ENCODE measurements around the gene HMGN4.
"Not testable (repeated sequence)": the region's sequence is repeated elsewhere in the genome, so short reads cannot be mapped to it uniquely, and the experiment has no call there.

HMGN4 gene

DNA sequence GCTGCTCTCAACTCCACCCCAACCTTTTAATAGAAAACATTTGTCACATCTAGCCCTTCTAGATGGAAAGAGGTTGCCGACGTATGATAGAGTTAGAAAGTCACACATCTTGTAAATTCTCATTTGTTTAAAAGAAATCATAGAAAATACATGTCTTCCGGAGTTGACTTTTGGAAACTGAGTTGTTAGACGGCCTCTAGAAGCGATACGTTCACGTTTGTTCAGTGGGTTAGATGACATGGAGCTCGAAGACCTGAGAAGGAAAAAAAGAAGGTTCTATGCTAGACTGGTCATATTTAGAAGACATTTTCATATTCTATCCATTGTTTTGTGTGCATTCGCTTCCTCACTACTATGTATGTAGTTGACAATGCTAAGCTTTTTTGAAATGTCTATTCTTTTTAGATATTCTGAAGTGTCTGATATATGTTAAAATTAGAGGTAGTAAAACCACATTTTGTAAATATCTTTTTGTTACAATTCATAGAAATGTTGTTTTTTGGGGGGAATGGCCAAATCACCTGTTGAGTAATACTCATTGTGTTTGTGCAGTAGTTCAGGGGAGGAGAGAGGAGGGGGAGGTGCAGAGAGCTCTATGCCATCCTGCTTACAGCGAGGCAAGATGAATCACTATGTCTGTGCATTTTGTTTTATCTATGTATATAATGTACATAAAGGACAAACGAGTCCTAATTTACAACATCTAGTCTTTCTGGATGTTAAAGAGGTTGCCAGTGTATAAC, 15.5 kb upstream of the HMGN4 start:
- DNase-seq = not testable (repeated sequence)

DNA sequence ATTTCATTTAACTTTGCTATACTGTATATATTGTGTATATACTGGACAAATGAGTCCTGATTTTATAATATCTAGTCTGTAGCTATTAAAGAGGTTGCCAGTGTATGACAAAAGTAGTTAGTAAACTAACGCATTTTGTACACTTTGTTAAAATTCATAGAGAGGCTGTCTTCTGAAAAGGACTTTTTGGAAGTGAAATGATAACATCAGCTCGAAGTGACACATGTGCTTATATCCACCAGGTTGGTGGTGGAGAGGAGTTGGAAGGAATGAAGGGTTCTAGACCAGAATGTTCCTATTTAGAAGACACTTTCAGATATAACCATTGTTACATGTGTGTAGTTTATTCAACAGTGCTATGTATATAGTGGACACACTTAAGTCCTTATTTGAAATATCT, 13.9 kb upstream of the HMGN4 start:
- not testable (repeated sequence) for DNase-seq

DNA sequence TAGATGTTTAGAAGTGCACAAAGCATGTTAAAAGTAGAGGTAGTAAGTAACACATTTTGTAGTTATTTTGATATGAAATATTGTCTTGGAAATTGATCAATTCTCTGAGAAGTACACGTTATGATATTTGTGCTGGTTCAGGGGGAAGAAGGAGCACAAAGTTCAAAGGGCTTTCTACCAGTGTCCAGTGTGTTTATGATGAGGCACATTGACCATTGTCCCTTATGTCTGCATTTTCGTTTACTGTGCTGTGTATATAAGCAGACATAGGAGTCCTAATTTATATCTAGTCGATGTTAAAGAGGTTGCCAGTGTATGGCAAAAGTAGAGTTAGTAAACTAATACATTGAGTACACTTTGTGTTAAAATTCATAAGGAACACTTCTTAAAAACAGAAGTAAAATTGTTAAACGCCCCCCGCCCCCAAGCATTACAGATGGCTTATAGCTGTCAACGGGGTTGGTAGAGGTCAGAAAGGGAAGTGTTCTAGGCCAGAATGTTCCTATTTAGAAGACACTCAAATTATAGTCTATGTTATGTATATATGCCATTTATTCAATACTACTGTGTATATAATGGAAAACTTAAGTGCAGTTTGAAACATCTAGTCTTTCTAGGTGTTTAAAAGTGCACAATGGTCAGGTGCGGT, 13.3 kb upstream of the HMGN4 start:
- no peak for DNase-seq

DNA sequence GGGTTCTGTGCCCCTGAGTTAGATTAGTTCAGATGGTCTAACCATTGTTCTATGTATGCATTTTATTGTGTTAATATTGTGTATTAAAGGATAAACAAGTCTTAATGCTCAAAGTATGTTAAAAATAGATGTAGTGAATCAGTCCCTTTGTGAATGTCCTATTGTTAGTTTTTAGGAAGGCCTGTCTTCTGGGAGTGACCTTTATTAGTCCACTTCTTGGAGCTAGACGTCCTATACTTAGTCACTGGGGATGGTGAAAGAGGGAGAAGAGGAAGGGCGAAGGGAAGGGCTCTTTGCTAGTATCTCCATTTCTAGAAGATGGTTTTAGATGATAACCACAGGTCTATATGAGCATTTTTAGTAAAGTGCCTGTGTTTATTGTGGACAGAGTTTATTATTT, 12.3 kb upstream of the HMGN4 start:
- no peak for DNase-seq

DNA sequence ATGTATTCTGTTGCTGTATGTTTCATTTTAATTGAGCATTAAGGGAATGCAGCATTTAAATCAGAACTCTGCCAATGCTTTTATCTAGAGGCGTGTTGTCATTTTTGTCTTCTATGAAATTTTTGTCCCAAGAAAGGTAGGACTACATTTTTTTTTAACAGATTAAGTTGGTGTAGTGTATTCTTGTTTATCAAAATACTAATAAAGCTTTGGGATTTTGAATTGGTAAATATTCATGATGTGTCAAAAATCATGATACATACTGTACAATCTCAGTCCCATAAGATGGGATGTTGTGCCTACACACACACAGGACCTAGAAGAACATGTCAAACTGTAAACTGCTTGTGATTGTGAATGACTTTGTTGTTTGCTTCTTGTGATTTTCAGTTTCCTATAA, 11.2 kb upstream of the HMGN4 start:
- DNase-seq = no peak

DNA sequence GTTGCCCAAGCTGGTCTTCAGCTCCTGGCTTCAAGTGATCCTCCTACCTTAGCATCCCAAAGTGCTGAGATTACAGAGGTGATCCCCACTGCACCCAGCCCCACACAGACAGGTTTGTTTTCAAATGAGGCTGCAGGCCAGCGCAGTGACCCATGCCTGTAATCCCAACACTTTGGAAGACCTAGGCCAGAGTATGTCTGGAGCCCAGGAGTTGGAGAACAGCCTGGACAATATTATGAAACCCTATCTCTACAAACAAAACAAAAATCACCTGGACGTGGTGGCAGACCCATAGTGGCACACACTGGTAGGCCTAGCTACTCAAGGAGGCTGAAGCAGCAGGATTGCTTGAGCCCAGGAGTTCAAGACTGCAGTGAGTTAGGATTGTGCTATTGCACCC, 8.0 kb upstream of the HMGN4 start:
- no peak for DNase-seq

DNA sequence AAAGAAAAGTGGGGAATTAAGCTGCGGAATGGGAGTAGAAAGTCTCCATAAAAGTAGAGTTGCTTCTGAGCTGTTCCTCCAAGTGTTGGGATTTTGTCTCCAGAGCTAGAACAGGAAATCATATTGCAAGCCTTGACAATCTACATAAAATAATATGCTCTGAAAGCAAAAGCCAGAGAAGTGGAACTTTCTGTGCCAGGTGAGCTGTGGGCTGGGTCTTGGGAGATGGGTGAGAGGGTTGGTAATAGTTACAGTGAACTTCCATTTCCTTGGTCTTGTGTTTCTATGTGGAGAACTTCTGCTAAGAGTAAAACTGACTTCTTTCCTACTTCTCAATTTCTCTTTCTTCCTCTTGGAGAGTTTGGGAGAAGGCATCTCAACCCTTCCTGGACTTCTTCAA, 6.3 kb upstream of the HMGN4 start:
- DNase-seq = no peak

DNA sequence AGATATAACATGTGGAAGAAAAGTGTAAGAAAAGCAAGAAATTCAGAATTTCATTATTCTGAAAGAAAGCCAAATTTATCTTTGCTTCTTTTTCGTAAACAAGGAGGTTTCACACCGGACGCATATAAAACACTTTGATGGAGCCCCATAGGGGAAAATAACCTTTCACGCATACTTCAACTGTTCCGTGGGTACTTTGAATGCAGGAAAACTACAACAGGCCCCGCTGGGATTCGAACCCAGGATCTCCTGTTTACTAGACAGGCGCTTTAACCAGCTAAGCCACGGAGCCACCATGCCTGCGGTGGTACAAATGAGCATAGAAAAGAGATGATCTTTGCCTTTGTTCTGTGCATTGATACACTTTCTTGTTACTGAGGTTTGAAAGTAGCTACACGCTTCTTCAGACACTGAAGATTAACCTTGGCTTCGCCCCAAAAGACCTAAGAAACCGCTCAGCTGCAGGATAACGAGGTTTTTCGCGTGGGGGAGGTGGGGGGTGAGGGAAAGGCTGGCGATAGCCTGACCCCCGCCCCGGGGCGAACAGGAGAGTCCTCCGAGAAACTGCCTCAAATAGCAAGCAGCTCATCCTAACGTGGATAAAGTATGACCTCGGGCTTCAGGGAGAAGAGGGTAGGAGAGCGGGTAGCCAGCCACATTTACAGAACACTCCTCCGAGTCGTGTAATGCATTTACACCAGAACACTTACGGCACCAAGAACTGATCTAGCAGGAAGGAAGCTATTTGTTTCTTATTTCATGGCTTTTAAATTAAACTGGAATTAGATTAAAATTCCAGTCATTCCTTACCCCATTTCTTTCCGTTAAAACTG, 5.3 kb upstream of the HMGN4 start:
- peak; percentile 80 to 89 for DNase-seq

DNA sequence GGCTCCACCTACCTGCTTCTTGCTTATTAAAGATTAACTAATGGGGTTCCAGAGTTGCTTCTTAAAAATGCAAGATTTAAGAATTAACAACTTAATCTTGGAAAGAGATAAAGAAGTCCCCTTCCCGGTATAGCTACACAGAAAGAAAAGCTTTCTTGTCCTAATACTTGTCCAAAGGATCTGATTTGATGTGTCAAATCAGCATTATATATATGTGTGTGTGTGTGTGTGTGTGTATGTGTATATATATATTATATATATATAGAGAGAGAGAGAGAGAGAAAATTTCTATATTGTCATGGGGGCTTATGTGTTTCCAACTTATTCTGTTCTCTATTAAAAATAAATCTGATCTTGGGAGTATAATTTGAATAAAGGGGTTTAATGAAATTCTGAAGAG, 4.6 kb upstream of the HMGN4 start:
- no peak for DNase-seq

DNA sequence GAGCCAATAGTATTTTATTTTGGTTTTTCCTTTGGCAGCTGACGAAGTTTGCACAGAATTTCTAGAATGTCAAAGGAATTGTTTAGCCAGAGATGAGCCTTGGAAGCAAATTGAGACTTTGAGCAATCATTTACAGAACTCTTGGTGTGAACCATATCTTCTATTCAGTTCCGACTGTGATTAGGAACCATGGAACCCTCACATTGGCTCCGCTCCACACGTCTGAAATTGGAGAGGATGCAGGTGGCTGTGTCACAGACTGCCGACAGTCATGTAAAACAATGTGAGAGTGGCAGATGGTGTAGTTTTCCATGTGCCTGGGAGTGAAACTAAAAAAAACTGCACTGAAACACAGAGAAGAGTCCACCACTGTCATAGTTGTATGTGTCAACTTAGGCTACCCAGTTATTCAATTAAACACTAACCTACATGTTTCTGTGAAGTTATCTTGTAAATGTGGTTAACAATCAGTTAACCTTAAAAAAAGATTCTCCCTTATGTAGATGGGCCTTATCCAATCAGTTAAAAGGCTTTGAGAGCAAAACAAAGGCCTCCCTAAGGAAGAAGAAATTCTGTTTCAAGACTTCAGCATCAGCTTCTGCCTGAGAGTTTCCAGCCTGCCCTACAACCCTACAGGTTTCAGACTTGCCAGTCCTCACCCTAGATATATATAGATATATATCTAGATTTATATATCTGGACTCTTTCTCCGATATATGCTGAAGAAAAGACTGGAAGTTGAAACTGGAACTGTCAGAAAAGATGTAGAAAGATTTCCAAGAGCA, 3.3 kb upstream of the HMGN4 start:
- no peak for DNase-seq

DNA sequence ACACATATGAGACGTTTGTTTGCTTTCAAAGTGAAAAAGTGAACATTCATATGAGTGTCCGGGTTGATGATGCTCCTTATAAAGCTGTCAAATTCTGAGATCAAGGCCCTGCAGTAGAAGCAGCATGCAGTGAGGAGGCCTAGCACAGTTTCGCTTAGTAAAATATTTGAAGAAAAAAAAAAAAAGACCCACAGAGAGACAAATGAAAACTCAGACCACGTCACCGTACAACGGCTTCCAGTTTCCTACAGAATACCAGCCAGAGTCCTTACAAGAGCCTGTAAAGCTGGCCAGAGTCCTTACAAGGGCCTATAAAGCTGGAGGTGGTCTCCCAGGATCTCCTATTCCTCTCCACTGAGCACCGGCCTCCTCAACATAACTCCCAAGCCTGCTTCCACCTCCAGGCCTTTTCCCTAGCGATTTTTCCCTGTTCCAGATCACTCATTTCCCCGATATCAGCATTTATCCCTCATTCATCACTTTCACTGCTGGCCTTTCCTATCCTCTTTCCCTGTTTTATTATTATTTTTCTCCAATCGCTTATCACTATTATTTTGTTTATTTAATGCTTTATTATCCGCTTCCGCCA, 1.5 kb upstream of the HMGN4 start:
- peak in 1 of 2 donors; percentile 25 for DNase-seq

DNA sequence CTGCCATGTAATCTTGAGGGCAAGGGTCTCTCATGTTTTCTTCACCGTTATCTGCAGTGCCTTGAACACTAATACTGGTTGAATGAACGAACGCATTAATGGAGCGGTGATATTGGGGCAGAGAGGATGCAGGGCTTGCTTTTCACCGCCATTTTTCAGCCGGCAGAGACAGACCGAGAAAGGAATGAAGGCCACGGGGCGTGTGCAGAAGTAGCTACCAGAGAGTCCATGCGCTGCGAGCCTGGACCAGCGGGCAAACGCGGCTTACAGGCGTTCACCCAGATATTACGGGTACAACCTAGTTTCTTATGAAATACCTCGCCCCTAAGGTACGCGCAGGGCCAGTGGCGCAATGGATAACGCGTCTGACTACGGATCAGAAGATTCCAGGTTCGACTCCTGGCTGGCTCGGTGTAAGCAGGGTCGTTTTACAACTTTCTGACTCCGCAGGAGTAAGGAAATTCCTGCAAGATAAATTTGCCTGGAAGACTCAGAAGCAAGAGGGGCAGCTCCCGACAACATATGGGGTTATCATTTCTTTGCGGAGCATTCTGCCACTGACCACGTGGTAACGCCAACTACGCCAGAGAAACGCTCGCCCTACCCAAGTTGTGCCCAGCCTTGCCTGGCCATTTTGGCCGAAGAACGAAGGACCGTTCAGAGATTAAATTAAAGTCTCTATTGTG, 863 bp upstream of the HMGN4 start:
- peak; percentile 82 to 87 for DNase-seq

DNA sequence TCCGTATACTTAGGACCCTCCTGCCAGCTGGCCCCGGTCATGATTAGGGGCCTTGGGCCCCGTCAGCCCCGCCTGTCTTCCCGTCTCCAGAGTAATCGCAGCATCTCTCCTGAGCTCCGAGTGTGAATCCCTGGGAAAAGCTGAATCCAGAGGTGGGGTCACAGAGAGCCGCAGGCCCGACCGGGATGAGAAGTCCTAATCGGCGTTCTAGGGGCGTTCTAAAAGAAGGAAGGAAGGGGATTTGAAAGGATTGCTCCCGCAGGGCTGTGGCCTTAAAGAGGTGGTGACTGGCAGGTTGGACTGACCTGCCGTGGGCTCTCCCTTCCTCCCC, 371 bp downstream of the HMGN4 start:
- peak in 1 of 2 donors; percentile 39 for DNase-seq

DNA sequence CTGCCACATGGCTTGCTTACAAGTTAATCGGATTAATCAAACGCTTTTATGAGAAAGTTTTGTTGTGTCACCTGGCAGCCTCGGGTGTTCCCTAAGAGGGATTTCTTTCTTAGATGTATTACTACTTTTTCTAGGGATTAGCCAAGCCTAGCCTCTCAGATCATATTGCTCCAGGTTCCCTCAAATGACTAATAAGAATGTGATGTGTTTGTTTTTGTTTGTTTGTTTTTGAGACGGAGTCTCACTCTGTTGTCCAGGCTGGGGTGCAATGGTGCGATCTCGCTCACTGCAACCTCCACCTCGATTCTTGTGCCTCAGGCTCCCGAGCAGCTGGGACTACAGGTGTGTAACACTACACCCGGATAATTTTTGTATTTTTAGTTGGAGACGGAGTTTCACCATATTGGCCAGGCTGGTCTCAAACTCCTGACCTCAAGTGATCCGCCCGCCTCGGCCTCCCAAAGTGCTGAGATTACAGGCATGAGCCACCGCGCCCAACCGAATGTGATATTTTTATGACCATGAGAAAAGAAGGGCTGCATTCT, 977 bp downstream of the HMGN4 start:
- DNase-seq = no peak

DNA sequence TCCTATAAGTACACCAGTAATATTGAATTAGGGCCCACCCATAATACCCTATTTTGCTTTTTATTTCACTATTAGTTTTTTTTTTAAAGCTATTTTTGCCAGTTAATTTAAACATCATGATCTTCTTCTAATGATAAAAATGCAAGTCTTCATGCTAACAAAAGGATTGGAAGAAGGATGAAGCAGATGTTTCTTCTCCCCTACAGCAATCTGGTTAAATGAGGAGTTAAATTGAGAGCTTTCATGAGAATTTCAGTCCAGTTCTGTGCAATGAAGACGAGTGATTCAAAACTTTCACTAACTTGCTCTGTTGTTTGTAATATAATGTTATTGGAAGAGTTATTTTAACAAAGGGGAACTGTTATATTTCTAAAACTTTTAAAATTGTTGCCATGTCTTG, 3.4 kb downstream of the HMGN4 start:
- DNase-seq = no peak

DNA sequence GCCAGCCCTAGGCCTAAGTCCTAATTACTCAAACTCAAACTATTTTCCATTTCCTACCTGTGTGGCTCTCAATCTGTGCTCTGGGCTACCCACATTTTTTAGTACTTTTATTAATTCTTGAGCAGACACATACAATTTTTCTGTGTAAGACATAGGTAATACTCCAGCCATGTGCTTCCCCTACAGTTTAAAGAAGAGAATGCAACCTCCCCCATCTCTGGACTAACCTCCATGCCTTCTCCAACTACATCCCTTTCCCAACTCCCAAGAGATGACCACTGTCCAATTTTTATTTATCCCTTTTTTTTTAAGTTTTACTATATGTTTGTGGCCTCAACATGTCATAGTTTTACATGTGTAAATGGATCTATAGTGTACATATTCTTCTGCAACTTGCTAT, 5.8 kb downstream of the HMGN4 start:
- DNase-seq = no peak

DNA sequence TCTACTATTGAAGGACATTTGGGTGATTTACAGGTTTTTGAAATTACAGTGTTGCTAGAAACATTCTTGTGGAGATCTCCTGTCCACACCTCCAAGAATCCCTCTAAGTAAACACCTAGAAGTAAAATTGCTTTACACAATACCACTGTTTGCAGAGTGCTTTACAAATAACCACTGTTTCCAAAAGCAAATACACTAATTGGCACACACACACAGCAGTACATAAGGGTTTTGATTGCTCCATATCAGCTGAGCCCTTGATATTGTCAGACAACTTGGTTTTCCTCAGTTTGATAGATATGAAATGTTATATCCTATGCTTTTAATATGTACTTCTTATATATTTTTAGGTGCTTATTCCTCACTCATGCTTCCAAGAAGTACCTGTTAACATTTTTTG, 6.3 kb downstream of the HMGN4 start:
- no peak for DNase-seq

DNA sequence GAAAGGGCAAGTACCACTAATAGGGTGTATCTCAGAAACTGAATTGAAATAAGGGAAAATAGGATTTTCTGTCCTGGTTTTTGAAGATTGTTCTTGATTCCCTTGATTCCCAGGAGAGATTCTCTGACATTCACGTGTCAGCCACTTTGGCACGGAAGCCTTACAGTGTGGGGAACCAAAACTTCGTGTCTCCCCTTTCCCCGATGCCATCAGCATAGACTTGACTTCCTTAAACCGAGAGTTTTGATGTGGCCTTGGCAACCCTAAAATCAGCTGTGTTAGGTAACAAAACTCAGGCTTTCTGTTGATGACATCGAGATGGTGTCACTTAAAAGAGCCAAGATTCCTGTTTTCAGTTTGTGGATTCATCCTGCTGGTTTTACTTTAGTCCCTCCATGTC, 7.5 kb downstream of the HMGN4 start:
- DNase-seq = no peak

DNA sequence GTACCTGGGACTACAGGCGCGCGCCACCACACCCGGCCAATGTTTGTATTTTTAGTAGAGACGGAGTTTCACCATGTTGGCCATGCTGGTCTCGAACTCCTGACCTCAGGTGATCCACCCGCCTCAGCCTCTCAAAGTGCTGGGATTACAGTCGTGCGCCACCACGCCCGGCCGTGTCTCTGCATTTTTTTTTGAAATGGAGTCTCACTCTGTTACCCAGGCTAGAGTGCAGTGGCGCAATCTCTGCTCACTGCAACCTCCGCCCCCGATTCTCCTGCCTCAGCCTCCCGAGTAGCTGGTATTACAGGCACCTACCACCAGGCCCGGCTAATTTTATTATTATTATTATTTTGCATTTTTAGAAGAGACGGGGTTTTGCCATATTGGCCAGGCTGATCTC, 9.2 kb downstream of the HMGN4 start:
- not testable (repeated sequence) for DNase-seq

DNA sequence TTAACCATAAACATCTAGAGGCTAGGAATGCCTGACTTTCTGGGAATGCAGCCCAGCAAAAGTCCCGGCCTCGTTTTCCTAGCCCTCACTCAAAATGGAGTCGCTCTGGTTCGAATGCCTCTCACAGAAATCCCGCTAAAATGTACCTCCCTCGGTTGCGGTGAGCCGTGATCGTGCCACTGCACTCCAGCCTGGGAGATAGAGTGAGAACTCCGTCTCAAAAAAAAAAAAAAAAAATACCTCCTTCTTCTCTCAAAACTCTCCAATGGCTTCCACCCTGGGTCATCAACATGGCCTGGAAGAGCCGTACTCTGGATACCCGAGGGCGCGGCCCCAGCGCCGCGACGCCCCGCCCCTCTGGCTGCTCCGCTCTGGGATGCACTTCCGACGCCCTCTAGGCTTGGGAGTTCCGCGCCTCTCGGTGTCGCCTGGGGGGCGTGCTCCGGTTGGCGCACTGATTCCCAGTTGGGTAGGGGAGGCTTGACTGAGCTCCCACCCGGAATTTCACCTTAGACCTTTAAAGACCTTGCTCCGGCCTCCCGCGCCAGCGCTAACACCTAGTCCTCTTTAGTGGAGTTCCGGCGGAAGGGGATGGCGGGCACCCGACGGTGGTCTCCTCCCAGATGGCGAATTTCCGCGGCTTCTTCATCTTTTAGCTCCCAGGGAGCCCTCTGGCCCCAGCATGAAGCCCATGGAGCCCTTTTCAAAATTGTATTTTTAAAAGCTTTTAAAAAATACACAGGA, 12.3 kb downstream of the HMGN4 start:
- no peak for DNase-seq

DNA sequence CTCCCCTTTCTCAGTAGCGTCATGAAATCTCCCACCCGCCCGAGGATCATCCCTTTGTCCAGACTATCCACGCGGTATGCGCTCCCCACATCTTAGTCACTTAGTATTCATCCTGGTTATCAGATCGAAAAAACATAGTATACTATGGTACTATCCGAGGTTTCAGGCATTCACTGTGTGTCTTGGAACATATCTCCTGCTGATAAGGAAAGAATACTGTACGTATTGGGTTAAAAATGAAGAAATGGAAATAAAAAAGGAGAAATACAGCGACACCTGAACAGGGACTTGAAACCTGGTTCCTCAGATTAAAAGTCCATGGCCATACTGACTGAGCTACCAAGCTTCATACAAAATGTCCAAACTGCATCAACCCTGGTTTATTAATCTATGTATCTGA, 14.0 kb downstream of the HMGN4 start:
- DNase-seq = no peak

Measured in hippocampal formation (tissue), 2 donors.